K562 (cell line): ENCODE data around the gene OR51B2.

Experiments
- CEBPB ChIP-seq: fragments of 450-650 bp; IDR thresholded peaks from 2 replicates; pipeline ENCODE4 v1.6.1; 2016; ENCODE audit warnings: missing genetic modification characterization, missing compliant biosample characterization
- FOXA1 ChIP-seq: fragments of 450-650 bp; IDR thresholded peaks from 2 replicates; pipeline ENCODE4 v1.6.1; 2016; ENCODE audit warnings: mild to moderate bottlenecking, borderline replicate concordance
- GTF2F1 ChIP-seq: IDR thresholded peaks from 2 replicates; pipeline ENCODE4 v1.6.1; 2011; ENCODE audit warnings: low read depth, low read length, improper control_type of control experiment
- MAFK ChIP-seq: IDR thresholded peaks from 2 replicates; pipeline ENCODE4 v1.6.1; 2011; ENCODE audit warnings: low read length, improper control_type of control experiment
- MYNN ChIP-seq, 2 experiments: sonication (generic); formaldehyde crosslinking in 1 of 2; IDR thresholded peaks; 2 replicates each; pipeline versions ENCODE4 v1.5.0 to v1.6.1; 2016 to 2020; ENCODE audit warnings: antibody characterized with exemption in 1 of 2, missing genetic modification reagents in 1 of 2
- REST ChIP-seq, 2 experiments: fragments of 450-650 bp; formaldehyde crosslinking in 1 of 2; IDR thresholded peaks; 2 replicates each; pipeline versions ENCODE4 v1.4.0 to v1.6.1; 2014 to 2020; ENCODE audit warnings: mild to moderate bottlenecking in 2 of 2, borderline replicate concordance in 1 of 2, low read depth in 1 of 2
- TBP ChIP-seq: optimal IDR thresholded peaks from 2 replicates; pipeline ENCODE3; 2011; ENCODE audit warnings: low read depth, low read length, improper control_type of control experiment
- USF2 ChIP-seq: sonication (generic); formaldehyde crosslinking; IDR thresholded peaks from 2 replicates; pipeline ENCODE4 v1.5.0; 2020; ENCODE audit warnings: missing genetic modification reagents
- ZBTB33 ChIP-seq: sonication (generic); formaldehyde crosslinking; IDR thresholded peaks from 2 replicates; pipeline ENCODE4 v1.8.1; 2023; ENCODE audit warnings: mild to moderate bottlenecking, missing genetic modification reagents

- TF ChIP-seq CEBPB (tag) (no peak), FOXA1 (no peak), TBP (no peak), REST (IDR thresholded peaks at IDR 0.05; ENCODE audit: borderline replicate concordance) (no peak), REST (CRISPR knock-in tag; IDR thresholded peaks at IDR 0.05; ENCODE audit: low read depth) (no peak), GTF2F1 (no peak), ZBTB33 (no peak), MYNN (IDR thresholded peaks at IDR 0.05) (no peak), MYNN (CRISPR knock-in tag; IDR thresholded peaks at IDR 0.05) (no peak), USF2 (CRISPR knock-in tag) (no peak), MAFK (no peak)
Observed at GRCh38 chr11:5276697-5277096, 47.4 kb downstream of the OR51B2 start.
